ENCODE data around the gene ETNPPL. TPM values are rescaled to one million over a fixed set of nuclear protein-coding genes. Genes with fewer than 3 reads are reported as not detected.

The ETNPPL gene
- total RNA-seq, 1 donor from 2014 or later, result not detected

DNA sequence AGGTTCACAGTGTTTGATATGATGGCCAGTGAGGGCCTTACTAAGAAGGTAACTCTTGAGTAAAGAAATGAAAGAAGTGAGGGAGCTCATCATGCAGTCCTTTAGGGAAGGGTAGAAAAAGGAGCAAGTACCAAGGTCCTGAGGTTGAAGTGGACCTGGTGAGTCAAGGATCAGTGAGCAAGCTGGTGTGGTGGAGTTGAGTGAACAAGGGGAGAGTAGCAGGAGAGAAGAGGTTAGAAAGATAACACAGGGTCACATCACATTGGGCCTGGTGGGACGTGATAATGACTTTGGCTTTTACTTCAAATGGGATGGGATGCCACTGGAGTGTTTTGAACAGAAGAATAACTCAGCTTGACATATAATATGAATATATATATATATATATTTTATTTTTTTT is 67.8 kb downstream of the ETNPPL start:
- no peak for DNase-seq

DNA sequence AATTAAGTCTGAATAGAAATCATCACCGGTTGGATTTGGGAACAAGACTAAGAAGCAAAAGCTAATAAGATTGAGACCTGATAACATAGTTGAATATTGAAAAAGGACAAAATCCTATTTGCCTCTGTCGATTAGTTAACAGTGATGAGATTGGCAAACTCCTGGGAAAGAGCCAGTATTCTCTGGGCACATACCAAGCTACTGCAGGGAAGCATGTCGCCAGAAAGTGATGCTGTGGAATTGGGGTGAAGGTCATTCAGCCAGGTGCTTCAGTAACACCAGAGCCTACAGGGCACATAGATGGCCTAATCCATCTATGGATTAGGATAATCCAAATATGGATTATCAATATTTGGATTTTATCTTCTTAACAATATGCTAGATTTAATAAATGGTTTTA is 68.4 kb downstream of the ETNPPL start:
- DNase-seq, result no peak

DNA sequence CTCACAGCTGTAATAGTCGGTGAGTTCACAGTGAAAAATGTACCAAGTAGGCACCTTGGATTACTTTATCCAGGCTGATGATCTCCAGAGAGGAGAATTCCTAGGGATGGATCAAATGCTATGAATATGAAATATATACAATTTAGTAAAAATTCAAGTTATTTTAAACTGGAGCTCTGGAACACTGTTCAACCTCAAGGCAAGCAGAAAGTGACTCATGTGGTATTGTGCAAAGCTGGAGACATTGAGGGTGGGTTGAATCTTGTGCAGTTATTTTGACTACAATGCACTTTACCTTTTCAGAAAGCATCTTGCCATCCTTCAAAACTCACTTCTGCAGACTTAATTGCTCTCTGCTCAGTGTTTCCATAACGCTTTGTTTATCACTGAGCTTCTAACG is 69.0 kb downstream of the ETNPPL start:
- no peak for DNase-seq

GRCh38 chr4:108693211-108693610 is 69.6 kb downstream of the ETNPPL start:
- no peak for DNase-seq

Other genes starting within 250 kb of the ETNPPL start
- gene RPL34, start 142.5 kb downstream of the ETNPPL start, total RNA-seq, result 1,102 TPM
- 108 TPM for gene OSTC, start 112.5 kb downstream of the ETNPPL start, total RNA-seq

Measured in skin of body (tissue), 2 donors.